ENCODE measurements around the gene SLC35F3.

SLC35F3 gene

GRCh38 chr1:233904633-233905415 is at the start of gene SLC35F3:
Gene SLC35F3 (plus strand): TSS chr1:233904676.
- Histone ChIP-seq H3K36me3 (ENCODE audit: insufficient read depth, low read length) (no peaks in the 10 kb centered on the region), H3K4me3 (ENCODE audit: low read depth in 1 of 2, low read length in 2 of 2) (no peak within 1 kb of the TSS), H3K27ac (ENCODE audit: low read depth, low read length) (no peak within 1 kb of the TSS), H3K4me1 (ENCODE audit: insufficient read depth, low read length) (no peaks in the 10 kb centered on the region), H3K9ac (ENCODE audit: low read length) (no peak within 1 kb of the TSS), H3K27me3 (ENCODE audit: control insufficient read depth in 1 of 2, insufficient read depth in 2 of 2, low read length in 2 of 2) (peaks cover 6% of the 10 kb centered on the region in 2 donors), H3K9me3 (ENCODE audit: low read length) (no peaks in the 10 kb centered on the region)

- Histone ChIP-seq H3K27me3 (ENCODE audit: control insufficient read depth in 1 of 2, insufficient read depth in 2 of 2, low read length in 2 of 2) (no peaks in the 10 kb centered on the region), H3K4me3 (ENCODE audit: low read depth in 1 of 2, low read length in 2 of 2) (no peak overlapping the region), H3K27ac (ENCODE audit: low read depth, low read length) (no peak overlapping the region), H3K4me1 (ENCODE audit: insufficient read depth, low read length) (no peaks in the 10 kb centered on the region), H3K9me3 (ENCODE audit: low read length) (no peaks in the 10 kb centered on the region), H3K9ac (ENCODE audit: low read length) (no peak overlapping the region), H3K36me3 (ENCODE audit: insufficient read depth, low read length) (no peaks in the 10 kb centered on the region)
Measured at GRCh38 chr1:233859446-233859845, 45.0 kb upstream of the SLC35F3 start.

GRCh38 chr1:233863901-233864545 is 40.5 kb upstream of the SLC35F3 start:
- no peak overlapping the region for H3K4me3 ChIP-seq (ENCODE audit: low read depth in 1 of 2, low read length in 2 of 2)
- H3K4me1 ChIP-seq (ENCODE audit: insufficient read depth, low read length) = no peaks in the 10 kb centered on the region
- no peaks in the 10 kb centered on the region for H3K36me3 ChIP-seq (ENCODE audit: insufficient read depth, low read length)
- H3K27ac ChIP-seq (ENCODE audit: low read depth, low read length) = no peak overlapping the region
- H3K9me3 ChIP-seq (ENCODE audit: low read length) = no peaks in the 10 kb centered on the region
- no peak overlapping the region for H3K9ac ChIP-seq (ENCODE audit: low read length)
- no peaks in the 10 kb centered on the region for H3K27me3 ChIP-seq (ENCODE audit: control insufficient read depth in 1 of 2, insufficient read depth in 2 of 2, low read length in 2 of 2)

DNA sequence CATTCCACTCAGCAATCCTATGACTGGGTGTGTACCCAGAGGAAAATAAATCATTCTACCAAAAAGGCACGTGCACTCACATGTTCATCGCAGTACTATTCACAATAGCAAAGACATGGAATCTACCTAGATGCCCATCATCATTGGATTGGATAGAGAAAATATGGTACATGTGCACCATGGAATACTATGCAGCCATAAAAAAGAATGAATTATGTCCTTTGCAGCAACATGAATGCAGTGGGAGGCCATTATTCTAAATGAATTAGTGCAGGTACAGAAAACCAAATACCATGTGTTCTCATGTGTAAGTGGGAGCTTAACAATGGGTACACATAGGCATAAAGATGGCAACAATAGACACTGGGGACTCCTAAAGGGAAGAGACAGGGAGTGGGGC is 39.9 kb upstream of the SLC35F3 start:
- no peak overlapping the region for H3K27ac ChIP-seq (ENCODE audit: low read depth, low read length)

GRCh38 chr1:233865216-233865615 is 39.3 kb upstream of the SLC35F3 start:
- Histone ChIP-seq H3K27ac (ENCODE audit: low read depth, low read length) (no peak overlapping the region), H3K4me1 (ENCODE audit: insufficient read depth, low read length) (no peaks in the 10 kb centered on the region), H3K9ac (ENCODE audit: low read length) (no peak overlapping the region), H3K36me3 (ENCODE audit: insufficient read depth, low read length) (no peaks in the 10 kb centered on the region), H3K4me3 (ENCODE audit: low read depth in 1 of 2, low read length in 2 of 2) (no peak overlapping the region), H3K9me3 (ENCODE audit: low read length) (no peaks in the 10 kb centered on the region), H3K27me3 (ENCODE audit: control insufficient read depth in 1 of 2, insufficient read depth in 2 of 2, low read length in 2 of 2) (no peaks in the 10 kb centered on the region)

More for the DNA sequence above, 39.9 kb upstream of the SLC35F3 start:
- Histone ChIP-seq H3K4me3 (ENCODE audit: low read depth in 1 of 2, low read length in 2 of 2) (no peak overlapping the region), H3K9ac (ENCODE audit: low read length) (no peak overlapping the region), H3K9me3 (ENCODE audit: low read length) (no peaks in the 10 kb centered on the region), H3K4me1 (ENCODE audit: insufficient read depth, low read length) (no peaks in the 10 kb centered on the region), H3K36me3 (ENCODE audit: insufficient read depth, low read length) (no peaks in the 10 kb centered on the region), H3K27me3 (ENCODE audit: control insufficient read depth in 1 of 2, insufficient read depth in 2 of 2, low read length in 2 of 2) (no peaks in the 10 kb centered on the region)

DNA sequence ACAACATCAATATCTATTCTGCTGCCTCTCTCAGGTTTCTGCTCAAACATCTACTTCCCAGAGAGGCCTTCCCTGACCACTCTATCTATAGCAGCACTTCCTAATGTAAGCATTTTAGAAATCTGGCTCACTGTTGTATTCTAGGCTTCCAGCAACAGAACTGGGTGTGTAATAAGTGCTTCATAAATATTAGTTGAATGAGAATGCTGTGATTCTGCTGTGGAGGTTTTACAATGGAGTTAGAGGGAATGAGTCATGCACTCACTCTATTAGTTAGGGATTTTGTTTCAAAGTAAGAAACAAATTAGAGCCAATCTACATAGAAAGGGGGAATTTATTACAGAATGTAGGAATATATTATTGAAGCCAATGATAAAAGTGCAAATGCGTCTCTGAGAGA is 38.6 kb upstream of the SLC35F3 start:
- no peak overlapping the region for H3K27ac ChIP-seq (ENCODE audit: low read depth, low read length)
- no peaks in the 10 kb centered on the region for H3K4me1 ChIP-seq (ENCODE audit: insufficient read depth, low read length)
- H3K36me3 ChIP-seq (ENCODE audit: insufficient read depth, low read length) = no peaks in the 10 kb centered on the region
- no peak overlapping the region for H3K9ac ChIP-seq (ENCODE audit: low read length)
- no peaks in the 10 kb centered on the region for H3K9me3 ChIP-seq (ENCODE audit: low read length)
- no peaks in the 10 kb centered on the region for H3K27me3 ChIP-seq (ENCODE audit: control insufficient read depth in 1 of 2, insufficient read depth in 2 of 2, low read length in 2 of 2)
- no peak overlapping the region for H3K4me3 ChIP-seq (ENCODE audit: low read depth in 1 of 2, low read length in 2 of 2)

DNA sequence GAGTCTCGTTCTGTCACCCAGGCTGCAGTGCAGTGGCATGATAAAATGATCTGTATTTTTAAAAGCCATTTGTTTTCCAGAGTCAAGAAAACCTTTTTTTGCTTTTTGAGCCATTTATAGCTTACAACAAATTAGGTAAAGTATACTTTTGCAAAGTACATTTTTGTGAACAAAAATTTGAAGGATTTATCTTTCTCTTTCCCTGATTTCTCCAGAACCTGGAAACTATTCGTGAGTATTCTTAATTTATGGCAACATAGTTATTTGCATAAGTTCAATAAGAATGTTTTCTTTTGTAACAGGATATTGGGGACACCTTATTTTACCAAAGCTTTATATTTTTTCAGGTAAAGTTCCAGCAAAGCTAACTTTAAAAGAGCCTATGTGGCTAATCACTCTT is 37.4 kb upstream of the SLC35F3 start:
- H3K4me3 ChIP-seq (ENCODE audit: low read depth in 1 of 2, low read length in 2 of 2) = no peak overlapping the region
- no peaks in the 10 kb centered on the region for H3K27me3 ChIP-seq (ENCODE audit: control insufficient read depth in 1 of 2, insufficient read depth in 2 of 2, low read length in 2 of 2)
- no peak overlapping the region for H3K9ac ChIP-seq (ENCODE audit: low read length)
- H3K4me1 ChIP-seq (ENCODE audit: insufficient read depth, low read length) = no peaks in the 10 kb centered on the region
- H3K9me3 ChIP-seq (ENCODE audit: low read length) = no peaks in the 10 kb centered on the region
- H3K36me3 ChIP-seq (ENCODE audit: insufficient read depth, low read length) = no peaks in the 10 kb centered on the region
- no peak overlapping the region for H3K27ac ChIP-seq (ENCODE audit: low read depth, low read length)

- H3K9ac ChIP-seq (ENCODE audit: low read length) = no peak overlapping the region
- no peak overlapping the region for H3K4me3 ChIP-seq (ENCODE audit: low read depth in 1 of 2, low read length in 2 of 2)
- no peaks in the 10 kb centered on the region for H3K9me3 ChIP-seq (ENCODE audit: low read length)
- H3K27ac ChIP-seq (ENCODE audit: low read depth, low read length) = no peak overlapping the region
- no peaks in the 10 kb centered on the region for H3K27me3 ChIP-seq (ENCODE audit: control insufficient read depth in 1 of 2, insufficient read depth in 2 of 2, low read length in 2 of 2)
- H3K36me3 ChIP-seq (ENCODE audit: insufficient read depth, low read length) = no peaks in the 10 kb centered on the region
- H3K4me1 ChIP-seq (ENCODE audit: insufficient read depth, low read length) = no peaks in the 10 kb centered on the region
Measured at GRCh38 chr1:233868461-233868860, 36.0 kb upstream of the SLC35F3 start.

- H3K9me3 ChIP-seq (ENCODE audit: low read length) = no peaks in the 10 kb centered on the region
- H3K27ac ChIP-seq (ENCODE audit: low read depth, low read length) = no peak overlapping the region
- H3K9ac ChIP-seq (ENCODE audit: low read length) = no peak overlapping the region
Measured at GRCh38 chr1:233869680-233870079, 34.8 kb upstream of the SLC35F3 start.

DNA sequence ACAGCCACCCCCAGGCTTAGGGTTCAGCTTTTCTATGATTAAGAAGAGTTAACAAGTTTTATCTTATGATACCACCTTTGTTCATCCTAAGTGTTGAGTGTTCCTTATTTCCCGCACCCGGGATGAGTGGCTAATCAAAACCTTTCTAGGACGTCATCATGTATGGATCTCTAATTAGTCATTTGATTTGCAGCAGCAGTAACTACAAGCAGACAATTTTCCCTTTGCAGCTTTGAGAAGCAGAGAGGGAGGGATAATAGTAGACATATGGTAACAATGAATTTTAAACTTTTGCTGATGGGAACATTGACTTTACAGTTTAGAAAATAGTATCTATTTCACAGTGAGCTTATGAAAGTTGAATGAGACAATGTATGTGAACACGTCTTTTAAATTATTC is 30.8 kb upstream of the SLC35F3 start:
- Histone ChIP-seq H3K27ac (ENCODE audit: low read depth, low read length) (no peak overlapping the region), H3K4me3 (ENCODE audit: low read depth in 1 of 2, low read length in 2 of 2) (no peak overlapping the region), H3K9ac (ENCODE audit: low read length) (no peak overlapping the region), H3K27me3 (ENCODE audit: control insufficient read depth in 1 of 2, insufficient read depth in 2 of 2, low read length in 2 of 2) (no peaks in the 10 kb centered on the region), H3K4me1 (ENCODE audit: insufficient read depth, low read length) (no peaks in the 10 kb centered on the region), H3K9me3 (ENCODE audit: low read length) (no peaks in the 10 kb centered on the region), H3K36me3 (ENCODE audit: insufficient read depth, low read length) (no peaks in the 10 kb centered on the region)

More at GRCh38 chr1:233869680-233870079, 34.8 kb upstream of the SLC35F3 start:
- Histone ChIP-seq H3K4me3 (ENCODE audit: low read depth in 1 of 2, low read length in 2 of 2) (no peak overlapping the region), H3K4me1 (ENCODE audit: insufficient read depth, low read length) (no peaks in the 10 kb centered on the region), H3K27me3 (ENCODE audit: control insufficient read depth in 1 of 2, insufficient read depth in 2 of 2, low read length in 2 of 2) (no peaks in the 10 kb centered on the region), H3K36me3 (ENCODE audit: insufficient read depth, low read length) (no peaks in the 10 kb centered on the region)

DNA sequence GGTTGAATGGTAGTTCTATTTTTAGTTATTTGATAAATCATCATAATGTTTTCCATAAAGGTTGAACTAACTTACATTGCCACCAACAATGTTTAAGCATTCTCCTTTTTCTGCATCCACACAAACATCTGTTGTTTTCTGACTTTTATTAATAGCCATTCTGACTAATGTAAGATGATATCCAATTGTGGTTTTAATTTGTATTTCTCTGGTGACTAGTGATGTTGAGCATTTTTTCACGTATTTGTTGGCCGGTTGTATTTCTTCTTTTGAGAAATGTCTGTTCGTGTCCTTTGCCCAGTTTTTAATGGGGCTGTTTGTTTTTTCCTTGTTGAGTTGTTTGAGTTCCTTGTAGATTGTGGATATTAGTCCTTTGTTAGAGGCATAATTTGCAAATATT is 24.6 kb upstream of the SLC35F3 start:
- H3K4me1 ChIP-seq (ENCODE audit: insufficient read depth, low read length) = no peaks in the 10 kb centered on the region
- no peaks in the 10 kb centered on the region for H3K36me3 ChIP-seq (ENCODE audit: insufficient read depth, low read length)
- no peak overlapping the region for H3K27ac ChIP-seq (ENCODE audit: low read depth, low read length)
- H3K4me3 ChIP-seq (ENCODE audit: low read depth in 1 of 2, low read length in 2 of 2) = no peak overlapping the region
- no peak overlapping the region for H3K9ac ChIP-seq (ENCODE audit: low read length)
- no peaks in the 10 kb centered on the region for H3K9me3 ChIP-seq (ENCODE audit: low read length)
- no peaks in the 10 kb centered on the region for H3K27me3 ChIP-seq (ENCODE audit: control insufficient read depth in 1 of 2, insufficient read depth in 2 of 2, low read length in 2 of 2)

- no peaks in the 10 kb centered on the region for H3K27me3 ChIP-seq (ENCODE audit: control insufficient read depth in 1 of 2, insufficient read depth in 2 of 2, low read length in 2 of 2)
- no peak overlapping the region for H3K27ac ChIP-seq (ENCODE audit: low read depth, low read length)
- H3K9ac ChIP-seq (ENCODE audit: low read length) = no peak overlapping the region
- no peaks in the 10 kb centered on the region for H3K4me1 ChIP-seq (ENCODE audit: insufficient read depth, low read length)
- H3K9me3 ChIP-seq (ENCODE audit: low read length) = no peaks in the 10 kb centered on the region
- H3K36me3 ChIP-seq (ENCODE audit: insufficient read depth, low read length) = no peaks in the 10 kb centered on the region
- no peak overlapping the region for H3K4me3 ChIP-seq (ENCODE audit: low read depth in 1 of 2, low read length in 2 of 2)
Measured at GRCh38 chr1:233883671-233884070, 20.8 kb upstream of the SLC35F3 start.
